HEK293 (cell line): Measurements from ENCODE around the gene LARP1.

Source experiments
- SP3 ChIP-seq: fragments of 450-650 bp; formaldehyde crosslinking; IDR thresholded peaks from 2 replicates; pipeline ENCODE4 v1.5.1; 2016; ENCODE audit warnings: missing biosample characterization, missing genetic modification characterization
- YY1 ChIP-seq: fragments of 450-650 bp; formaldehyde crosslinking; IDR thresholded peaks from 2 replicates; pipeline ENCODE4 v1.5.1; 2018; ENCODE audit warnings: missing biosample characterization, missing genetic modification characterization
- ZFP3 ChIP-seq: fragments of 450-650 bp; formaldehyde crosslinking; IDR thresholded peaks from 2 replicates; pipeline ENCODE4 v1.5.1; 2016; ENCODE audit warnings: low read depth, missing biosample characterization, missing genetic modification characterization
- ZNF274 ChIP-seq, 2 experiments: fragments of 200-500 bp in 1 of 2; fragments of 450-650 bp in 1 of 2; sonication (Bioruptor generic) in 1 of 2; formaldehyde crosslinking in 1 of 2; IDR thresholded peaks; 2 replicates each; pipeline versions ENCODE4 v1.5.1 to v1.6.1; 2014 to 2016; ENCODE audit warnings: borderline replicate concordance in 1 of 2, inconsistent platforms in 1 of 2, low read length in 1 of 2, missing biosample characterization in 1 of 2, missing genetic modification characterization in 1 of 2
- ZNF391 ChIP-seq: fragments of 450-650 bp; formaldehyde crosslinking; IDR thresholded peaks from 2 replicates; pipeline ENCODE4 v1.5.1; 2016; ENCODE audit warnings: low read depth, missing biosample characterization, missing genetic modification characterization, borderline replicate concordance
- ZNF521 ChIP-seq: fragments of 450-650 bp; formaldehyde crosslinking; IDR thresholded peaks from 2 replicates; pipeline ENCODE4 v1.5.1; 2017; ENCODE audit warnings: missing biosample characterization, mild to moderate bottlenecking, missing genetic modification characterization
- ZNF571 ChIP-seq: fragments of 450-650 bp; formaldehyde crosslinking; IDR thresholded peaks from 2 replicates; pipeline ENCODE4 v1.5.0; 2017; ENCODE audit warnings: missing biosample characterization, missing genetic modification characterization
- TF ChIP-seq, protein P1 (sequence below): fragments of 450-650 bp; formaldehyde crosslinking; IDR thresholded peaks from 2 replicates; pipeline ENCODE4 v1.5.1; 2016; ENCODE audit warnings: missing biosample characterization, missing genetic modification characterization

GRCh38 chr5:154751854-154752253, 3.3 kb upstream of the LARP1 start:
- TF ChIP-seq ZFP3 (no peak), SP3 (tag by site-specific recombination) (no peak), ZNF391 (tag by site-specific recombination) (no peak), YY1 (tag by site-specific recombination) (no peak), ZNF571 (tag by site-specific recombination) (no peak), ZNF521 (no peak), ZNF274 (IDR thresholded peaks at IDR 0.05; ENCODE audit: low read length) (no peak), ZNF274 (tag by site-specific recombination; IDR thresholded peaks at IDR 0.05; ENCODE audit: borderline replicate concordance) (no peak)
- TF ChIP-seq, protein P1, sequence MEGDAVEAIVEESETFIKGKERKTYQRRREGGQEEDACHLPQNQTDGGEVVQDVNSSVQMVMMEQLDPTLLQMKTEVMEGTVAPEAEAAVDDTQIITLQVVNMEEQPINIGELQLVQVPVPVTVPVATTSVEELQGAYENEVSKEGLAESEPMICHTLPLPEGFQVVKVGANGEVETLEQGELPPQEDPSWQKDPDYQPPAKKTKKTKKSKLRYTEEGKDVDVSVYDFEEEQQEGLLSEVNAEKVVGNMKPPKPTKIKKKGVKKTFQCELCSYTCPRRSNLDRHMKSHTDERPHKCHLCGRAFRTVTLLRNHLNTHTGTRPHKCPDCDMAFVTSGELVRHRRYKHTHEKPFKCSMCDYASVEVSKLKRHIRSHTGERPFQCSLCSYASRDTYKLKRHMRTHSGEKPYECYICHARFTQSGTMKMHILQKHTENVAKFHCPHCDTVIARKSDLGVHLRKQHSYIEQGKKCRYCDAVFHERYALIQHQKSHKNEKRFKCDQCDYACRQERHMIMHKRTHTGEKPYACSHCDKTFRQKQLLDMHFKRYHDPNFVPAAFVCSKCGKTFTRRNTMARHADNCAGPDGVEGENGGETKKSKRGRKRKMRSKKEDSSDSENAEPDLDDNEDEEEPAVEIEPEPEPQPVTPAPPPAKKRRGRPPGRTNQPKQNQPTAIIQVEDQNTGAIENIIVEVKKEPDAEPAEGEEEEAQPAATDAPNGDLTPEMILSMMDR (tag by site-specific recombination) = no peak
